ENCODE measurements around the gene ARMC9. TPM values are rescaled to one million over a fixed set of nuclear protein-coding genes. Genes with fewer than 3 reads are reported as not detected.
A peak's percentile ranks its signal among the peaks of the same experiment; 100 is the strongest.

ARMC9 gene
- total RNA-seq, 8 experiments from 2014 or later, result 7.2 to 22.6 (median 18.3) TPM

- Histone ChIP-seq H3K27ac (no peak overlapping the region), H3K4me1 (replicated peaks in 1 of 2) (peaks cover 6 to 11% of the 10 kb centered on the region in 2 donors), H3K4me3 (no peak overlapping the region)
- ATAC-seq (replicated peaks in 6 of 8), result no peak
- in situ Hi-C loops (cut with MboI; ENCODE audit: low pct_unique_long_range_greater_than_20kb in 2 of 9, low sequenced_read_pairs in 9 of 9, unreplicated experiment in 9 of 9), result no loop called here
- 17 to 90% (median 45%) methylated on average over 1 to 8 of the region's 8 CpGs; no CpG with 5 or more reads in 3 of the 10 experiments for WGBS, 10 experiments
These were observed 178.4 kb downstream of the ARMC9 start for GRCh38 chr2:231376857-231377256.

DNA sequence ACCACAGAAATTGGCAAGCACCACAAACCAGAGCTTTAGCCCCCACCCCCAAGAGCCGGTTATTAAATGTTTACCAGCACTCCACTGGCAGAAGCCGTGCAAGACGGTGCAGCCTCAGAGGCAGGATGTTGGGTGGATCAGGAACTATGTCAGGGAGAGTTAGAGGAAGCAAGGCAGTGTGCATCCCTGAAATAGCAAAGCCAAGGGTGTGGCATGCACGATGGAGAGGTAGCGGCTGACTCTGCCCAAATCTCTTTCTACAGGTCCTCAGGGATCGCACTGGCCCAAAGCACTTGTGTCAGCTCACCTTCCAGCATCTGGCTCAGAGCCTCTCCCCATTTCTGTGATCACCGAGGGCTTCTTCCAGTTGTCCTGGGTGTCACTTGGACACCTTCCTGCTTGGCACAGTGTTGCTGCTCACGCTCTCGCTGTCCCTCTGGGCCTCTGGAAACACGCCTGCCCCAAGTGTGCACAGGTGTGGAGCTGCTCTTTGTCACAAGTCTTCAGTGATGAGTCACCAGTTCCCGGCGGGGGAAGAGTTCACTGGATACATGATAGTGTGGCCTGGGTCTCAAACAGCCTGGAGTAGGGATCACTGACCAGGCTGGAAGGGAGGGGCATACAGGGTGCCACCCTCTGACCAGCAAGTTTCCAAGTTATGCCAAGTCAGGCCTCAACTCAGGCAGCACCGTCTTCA is 179.7 kb downstream of the ARMC9 start:
- 60 to 100% (median 81%) methylated on average over 1 to 9 of the region's 13 CpGs; no CpG with 5 or more reads in 3 of the 10 experiments for WGBS, 10 experiments
- ATAC-seq (replicated peaks in 6 of 8), result peak in 5 of 8 experiments; percentile 27 to 66 (median 45)
- in situ Hi-C loops (cut with MboI; ENCODE audit: low pct_unique_long_range_greater_than_20kb in 2 of 9, low sequenced_read_pairs in 9 of 9, unreplicated experiment in 9 of 9), result no loop called here
- H3K4me1 ChIP-seq (replicated peaks in 1 of 2), result peaks cover 6 to 11% of the 10 kb centered on the region in 2 donors
- H3K4me3 ChIP-seq, result no peak overlapping the region
- H3K27ac ChIP-seq, result no peak overlapping the region

GRCh38 chr2:231379266-231380215 is 181.1 kb downstream of the ARMC9 start:
- WGBS, 10 experiments, result 40 to 100% (median 82%) methylated on average over 1 to 11 of the region's 21 CpGs; no CpG with 5 or more reads in 2 of the 10 experiments
- peak in 3 of 8 experiments; percentile 31 to 70 (median 53) for ATAC-seq (replicated peaks in 6 of 8)
- in situ Hi-C loops (cut with MboI; ENCODE audit: low pct_unique_long_range_greater_than_20kb in 2 of 9, low sequenced_read_pairs in 9 of 9, unreplicated experiment in 9 of 9), result no loop called here
- no peak overlapping the region for H3K4me3 ChIP-seq
- H3K27ac ChIP-seq, result no peak overlapping the region
- H3K4me1 ChIP-seq (replicated peaks in 1 of 2), result peaks cover 6 to 11% of the 10 kb centered on the region in 2 donors

DNA sequence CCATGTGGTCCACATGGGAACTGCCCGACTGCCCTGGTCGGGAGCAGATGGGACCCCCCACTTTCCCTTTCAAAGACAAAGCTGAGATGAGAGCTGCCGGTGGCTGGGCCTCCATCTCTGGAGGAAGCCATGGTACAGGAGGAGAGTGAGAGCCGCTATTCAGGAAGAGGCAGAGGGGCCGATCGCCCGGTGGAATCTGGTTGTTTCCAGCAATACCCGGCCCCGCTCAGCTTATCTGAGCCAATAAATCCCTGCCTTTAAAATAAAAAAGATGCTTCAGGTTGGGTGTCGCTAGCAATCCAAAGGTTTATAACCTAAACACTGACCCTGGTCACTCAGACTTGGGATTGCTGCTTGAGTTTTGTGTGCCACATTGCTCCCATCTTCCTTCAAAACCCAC is 181.9 kb downstream of the ARMC9 start:
- no peak overlapping the region for H3K27ac ChIP-seq
- ATAC-seq (replicated peaks in 6 of 8), result no peak
- H3K4me1 ChIP-seq (replicated peaks in 1 of 2), result peaks cover 6 to 11% of the 10 kb centered on the region in 2 donors
- in situ Hi-C loops (cut with MboI; ENCODE audit: low pct_unique_long_range_greater_than_20kb in 2 of 9, low sequenced_read_pairs in 9 of 9, unreplicated experiment in 9 of 9), result no loop called here
- H3K4me3 ChIP-seq, result no peak overlapping the region
- WGBS, 10 experiments, result 77 to 100% (median 94%) methylated on average over 3 to 6 of the region's 10 CpGs; no CpG with 5 or more reads in 5 of the 10 experiments

DNA sequence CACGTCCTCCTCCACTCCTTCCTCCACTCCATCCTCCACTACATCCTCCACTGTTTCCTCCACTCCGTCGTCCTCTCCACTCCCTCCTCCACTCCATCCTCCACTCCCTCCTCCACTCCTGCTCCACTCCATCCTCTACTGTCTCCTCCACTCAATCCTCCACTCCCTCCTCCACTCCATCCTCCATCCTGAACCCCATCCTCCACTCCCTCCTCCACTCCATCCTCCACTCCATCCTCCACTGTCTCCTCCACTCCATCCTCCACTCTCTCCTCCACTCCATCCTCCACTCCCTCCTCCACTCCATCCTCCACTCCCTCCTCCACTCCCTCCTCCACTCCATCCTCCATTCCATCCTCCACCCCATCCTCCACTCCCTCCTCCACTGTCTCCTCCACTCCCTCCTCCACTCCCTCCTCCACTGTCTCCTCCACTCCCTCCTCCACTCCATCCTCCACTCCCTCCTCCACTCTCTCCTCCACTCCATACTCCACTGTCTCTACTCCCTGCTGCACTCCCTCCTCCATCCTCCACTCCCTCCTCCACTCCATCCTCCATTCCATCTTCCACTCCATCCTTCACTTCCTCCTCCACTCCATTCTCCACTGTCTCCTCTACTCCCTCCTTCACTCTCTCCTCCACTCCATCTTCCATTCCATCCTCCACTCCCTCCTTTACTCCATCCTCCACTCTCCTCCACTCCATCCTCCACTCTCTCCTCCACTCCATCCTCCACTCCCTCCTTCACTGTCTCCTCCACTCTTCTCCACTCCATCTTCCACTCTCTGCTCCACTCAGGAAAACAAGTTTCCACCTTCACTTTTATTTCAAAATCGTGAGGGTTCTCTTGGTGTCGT is 182.8 kb downstream of the ARMC9 start:
- Histone ChIP-seq H3K27ac (no peak overlapping the region), H3K4me3 (no peak overlapping the region), H3K4me1 (replicated peaks in 1 of 2) (peaks cover 6 to 8% of the 10 kb centered on the region in 2 donors)
- in situ Hi-C loops (cut with MboI; ENCODE audit: low pct_unique_long_range_greater_than_20kb in 2 of 9, low sequenced_read_pairs in 9 of 9, unreplicated experiment in 9 of 9), result no loop called here
- WGBS, 10 experiments, result 14 to 94% (median 74%) methylated on average over 2 to 5 of the region's 5 CpGs
- ATAC-seq (replicated peaks in 6 of 8), result no peak

DNA sequence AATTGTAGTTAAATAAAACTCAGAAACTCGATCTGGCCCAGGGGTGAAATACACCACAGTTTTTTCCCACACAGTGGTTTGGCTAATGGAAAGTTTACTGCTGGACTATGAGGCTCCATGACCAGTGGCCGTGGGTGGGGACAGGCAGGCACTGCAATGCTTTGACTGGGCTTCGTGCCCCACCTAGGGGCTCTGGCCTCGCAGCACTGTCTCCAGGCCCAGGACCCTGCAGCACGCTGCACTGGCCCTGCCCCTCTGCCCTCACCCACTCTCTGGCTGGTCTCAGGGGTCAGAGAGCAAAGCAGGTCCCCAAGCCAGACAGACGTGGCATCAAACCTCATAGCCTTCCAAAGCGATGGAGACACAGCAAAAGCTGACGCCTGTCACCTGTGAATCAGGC is 183.7 kb downstream of the ARMC9 start:
- WGBS, 10 experiments, result 38 to 100% (median 77%) methylated on average over 1 to 5 of the region's 8 CpGs; no CpG with 5 or more reads in 4 of the 10 experiments
- Histone ChIP-seq H3K27ac (no peak overlapping the region), H3K4me1 (replicated peaks in 1 of 2) (peaks cover 0 to 6% of the 10 kb centered on the region in 2 donors), H3K4me3 (no peak overlapping the region)
- in situ Hi-C loops (cut with MboI; ENCODE audit: low pct_unique_long_range_greater_than_20kb in 2 of 9, low sequenced_read_pairs in 9 of 9, unreplicated experiment in 9 of 9), result no loop called here
- no peak for ATAC-seq (replicated peaks in 6 of 8)

DNA sequence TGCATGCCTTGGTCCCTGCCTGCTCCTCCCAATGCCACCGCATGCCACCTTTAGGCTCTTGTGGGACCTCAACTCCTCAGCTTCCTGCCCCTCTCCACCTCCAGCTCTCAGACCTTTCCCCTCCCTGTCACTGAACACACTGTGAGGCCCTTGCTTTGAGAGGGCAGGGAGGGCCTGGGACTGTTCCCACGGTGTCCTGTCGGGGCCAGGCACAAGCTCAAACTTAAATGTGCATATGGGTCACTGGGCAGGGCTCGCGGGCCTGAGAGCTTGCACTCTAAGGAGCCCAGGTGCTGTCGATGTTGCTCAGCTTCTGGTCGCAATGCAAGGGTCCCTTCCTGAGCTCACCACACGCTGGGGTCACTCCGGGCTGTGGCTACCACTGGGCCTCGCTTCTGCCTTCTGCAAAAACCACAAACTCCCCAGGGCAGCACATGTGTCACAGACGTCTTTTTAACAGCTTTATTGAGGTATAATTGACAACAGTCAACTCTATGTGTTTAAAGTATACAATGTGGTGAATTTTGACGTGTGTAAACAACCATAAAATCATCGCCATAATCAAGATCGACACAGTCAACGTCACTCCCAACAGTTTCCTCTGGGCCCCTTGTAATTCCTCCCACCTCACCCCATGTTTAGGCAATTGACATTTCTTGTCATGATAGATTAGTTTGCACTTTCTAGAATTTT is 185.1 kb downstream of the ARMC9 start:
- Histone ChIP-seq H3K27ac (no peak overlapping the region), H3K4me3 (no peak overlapping the region), H3K4me1 (replicated peaks in 1 of 2) (peaks cover 0 to 6% of the 10 kb centered on the region in 2 donors)
- peak in 2 of 8 experiments; percentile 36 to 68 for ATAC-seq (replicated peaks in 6 of 8)
- in situ Hi-C loops (cut with MboI; ENCODE audit: low pct_unique_long_range_greater_than_20kb in 2 of 9, low sequenced_read_pairs in 9 of 9, unreplicated experiment in 9 of 9), result no loop called here
- 6 to 80% (median 62%) methylated on average over 1 to 11 of the region's 15 CpGs; no CpG with 5 or more reads in 3 of the 10 experiments for whole genome bisulfite sequencing, 10 experiments

DNA sequence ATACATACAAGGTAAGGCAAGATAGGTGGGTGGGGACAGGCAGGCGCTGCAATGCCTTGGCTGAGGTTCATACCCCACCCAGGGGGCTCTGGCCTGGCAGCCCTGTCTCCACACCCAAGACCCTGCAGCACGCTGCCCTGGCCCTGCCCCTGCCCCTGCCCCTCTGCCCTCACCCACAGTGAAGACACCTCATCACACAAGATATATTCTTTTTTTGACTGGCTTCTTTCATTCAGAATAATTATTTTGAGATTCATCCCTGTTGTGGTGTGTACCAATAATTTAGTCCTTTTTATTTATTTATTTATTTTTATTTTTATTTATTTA is 185.6 kb downstream of the ARMC9 start:
- Histone ChIP-seq H3K27ac (no peak overlapping the region), H3K4me3 (no peak overlapping the region), H3K4me1 (replicated peaks in 1 of 2) (peaks cover 0 to 6% of the 10 kb centered on the region in 2 donors)
- 80 to 100% (median 88%) methylated on average over 1 of the region's 2 CpGs; no CpG with 5 or more reads in 7 of the 10 experiments for WGBS, 10 experiments
- no peak for ATAC-seq (replicated peaks in 6 of 8)
- in situ Hi-C loops (cut with MboI; ENCODE audit: low pct_unique_long_range_greater_than_20kb in 2 of 9, low sequenced_read_pairs in 9 of 9, unreplicated experiment in 9 of 9), result no loop called here

DNA sequence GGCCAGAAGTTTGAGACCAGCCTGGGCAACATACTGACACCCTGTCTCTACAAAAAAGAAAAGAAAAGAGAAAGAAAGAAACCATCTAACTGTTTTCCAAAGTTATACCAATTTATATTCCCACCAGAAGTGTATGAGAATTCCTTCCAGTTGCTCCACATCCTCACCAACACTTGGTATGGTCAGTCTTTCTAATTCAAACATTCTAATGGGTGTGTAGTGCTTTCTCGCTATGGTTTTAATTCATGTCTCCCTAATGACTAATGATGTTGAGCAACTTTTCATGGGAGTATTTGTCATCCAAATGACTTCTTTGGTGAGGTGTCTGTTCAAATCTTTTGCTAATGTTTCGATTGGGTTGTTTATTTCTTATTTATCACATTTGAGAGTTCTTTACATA is 186.5 kb downstream of the ARMC9 start:
- Histone ChIP-seq H3K4me1 (replicated peaks in 1 of 2) (peaks cover 0 to 2% of the 10 kb centered on the region in 2 donors), H3K27ac (no peak overlapping the region), H3K4me3 (no peak overlapping the region)
- ATAC-seq (replicated peaks in 6 of 8), result no peak
- WGBS, 10 experiments, result 70 to 100% (median 83%) methylated on average over 1 to 2 of the region's 2 CpGs; no CpG with 5 or more reads in 1 of the 10 experiments
- in situ Hi-C loops (cut with MboI; ENCODE audit: low pct_unique_long_range_greater_than_20kb in 2 of 9, low sequenced_read_pairs in 9 of 9, unreplicated experiment in 9 of 9), result no loop called here

DNA sequence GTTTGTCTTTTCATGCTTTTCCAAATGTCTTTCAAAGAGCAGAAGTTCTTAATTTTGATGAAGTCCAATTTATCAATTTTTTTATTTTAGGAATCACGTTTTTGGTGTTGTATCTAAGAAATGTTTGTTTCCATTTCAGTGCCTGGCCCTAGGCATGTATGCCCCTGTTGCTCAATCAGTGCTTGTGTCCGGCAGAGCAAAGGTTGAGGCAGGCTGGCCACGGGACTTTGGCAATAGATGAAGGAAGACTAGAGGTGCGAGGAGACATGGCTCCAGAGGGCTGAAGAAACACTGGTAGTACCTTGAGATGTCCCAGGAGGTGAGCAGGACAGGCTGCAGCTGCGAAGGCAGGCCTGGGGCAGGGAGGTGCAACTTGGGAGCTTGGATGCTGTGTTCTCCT is 187.0 kb downstream of the ARMC9 start:
- H3K4me3 ChIP-seq, result no peak overlapping the region
- H3K4me1 ChIP-seq (replicated peaks in 1 of 2), result no peaks in the 10 kb centered on the region
- H3K27ac ChIP-seq, result no peak overlapping the region
- WGBS, 10 experiments, result 20 to 100% (median 64%) methylated on average over 1 to 4 of the region's 5 CpGs; no CpG with 5 or more reads in 1 of the 10 experiments
- no peak for ATAC-seq (replicated peaks in 6 of 8)
- in situ Hi-C loops (cut with MboI; ENCODE audit: low pct_unique_long_range_greater_than_20kb in 2 of 9, low sequenced_read_pairs in 9 of 9, unreplicated experiment in 9 of 9), result no loop called here

DNA sequence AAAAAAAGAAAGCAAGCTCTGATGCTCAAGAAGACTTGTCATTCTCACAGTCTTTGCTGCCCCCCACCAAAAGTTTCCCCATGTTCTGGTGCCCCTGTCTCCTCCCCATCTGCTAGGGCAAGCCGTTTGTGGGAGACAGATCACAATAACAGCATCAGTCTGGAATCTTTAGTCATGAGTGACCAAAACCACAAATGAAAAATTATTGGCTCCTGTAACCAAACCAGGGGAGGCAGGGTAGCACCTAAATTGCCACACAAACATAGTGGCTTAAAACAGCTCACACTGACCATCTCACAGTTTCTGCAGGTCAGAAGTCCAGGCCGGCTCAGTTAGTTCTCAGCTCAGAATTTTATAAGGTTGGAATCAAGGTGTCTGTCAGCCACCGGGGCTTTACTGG is 188.0 kb downstream of the ARMC9 start:
- Histone ChIP-seq H3K4me1 (replicated peaks in 1 of 2) (no peaks in the 10 kb centered on the region), H3K27ac (no peak overlapping the region), H3K4me3 (no peak overlapping the region)
- in situ Hi-C loops (cut with MboI; ENCODE audit: low pct_unique_long_range_greater_than_20kb in 2 of 9, low sequenced_read_pairs in 9 of 9, unreplicated experiment in 9 of 9), result no loop called here
- ATAC-seq (replicated peaks in 6 of 8), result no peak
- WGBS, 10 experiments, result 0 to 100% (median 86%) methylated on average over 1 to 2 of the region's 3 CpGs; no CpG with 5 or more reads in 2 of the 10 experiments

Data from motor neuron (in vitro differentiated cells).